ENCODE results near the gene SLIT1. TPM values are rescaled to one million over a fixed set of nuclear protein-coding genes. Genes with fewer than 3 reads are reported as not detected.

SLIT1 gene
- total RNA-seq, 1 donor from 2014 or later, result 0.23 TPM

GRCh38 chr10:97043563-97043855 lies 142.2 kb downstream of the SLIT1 start:
- no peaks in the 10 kb centered on the region for H3K4me1 ChIP-seq (ENCODE audit: insufficient read depth, low read length)
- H3K27me3 ChIP-seq (ENCODE audit: insufficient read depth, low read length), result no peaks in the 10 kb centered on the region
- no peak for DNase-seq (ENCODE audit: low read depth)
- no peaks in the 10 kb centered on the region for H3K9me3 ChIP-seq (ENCODE audit: insufficient read depth, low read depth, low read length)
- H3K36me3 Mint-ChIP-seq (ENCODE audit: low read depth, unreplicated experiment), result no peaks in the 10 kb centered on the region
- TF ChIP-seq CTCF (IDR thresholded peaks at IDR 0.05; ENCODE audit: insufficient read depth, low read depth, low read length) (no peak), EZH2 (IDR thresholded peaks at IDR 0.05; ENCODE audit: insufficient read depth, low read length) (no peak)
- H3K36me3 ChIP-seq (ENCODE audit: insufficient read depth, low read length), result no peaks in the 10 kb centered on the region
- no peak overlapping the region for H3K27ac Mint-ChIP-seq (ENCODE audit: unreplicated experiment)
- H3K4me3 Mint-ChIP-seq (ENCODE audit: unreplicated experiment), result no peak overlapping the region
- H3K27ac ChIP-seq (ENCODE audit: low read depth, low read length), result no peak overlapping the region
- H3K9me3 Mint-ChIP-seq (ENCODE audit: unreplicated experiment), result no peaks in the 10 kb centered on the region
- H4K20me1 ChIP-seq (ENCODE audit: insufficient read depth, low read length), result no peaks in the 10 kb centered on the region
- no peak overlapping the region for H3K4me2 ChIP-seq (ENCODE audit: low read length)
- H3K9ac ChIP-seq (ENCODE audit: low read length), result no peak overlapping the region
- FAIRE-seq, result no peak
- peaks cover 2% of the 10 kb centered on the region for H3K4me1 Mint-ChIP-seq (ENCODE audit: low read depth, unreplicated experiment)
- H3K79me2 ChIP-seq (ENCODE audit: insufficient read depth, low read length), result no peaks in the 10 kb centered on the region
- H3K27me3 Mint-ChIP-seq (ENCODE audit: low read depth, unreplicated experiment), result peaks cover 22% of the 10 kb centered on the region
- no peak overlapping the region for H3K4me3 ChIP-seq (ENCODE audit: insufficient read depth, low read depth, low read length)
- no peak overlapping the region for H2AFZ ChIP-seq (ENCODE audit: low read depth, low read length)

- DNase-seq (ENCODE audit: low read depth) (no peak), FAIRE-seq (no peak)
- no peak overlapping the region for H3K9ac ChIP-seq (ENCODE audit: low read length)
- no peaks in the 10 kb centered on the region for H3K4me1 ChIP-seq (ENCODE audit: insufficient read depth, low read length)
- H2AFZ ChIP-seq (ENCODE audit: low read depth, low read length), result no peak overlapping the region
- Mint-ChIP-seq H3K27me3 (ENCODE audit: low read depth, unreplicated experiment) (peaks cover 27% of the 10 kb centered on the region), H3K27ac (ENCODE audit: unreplicated experiment) (no peak overlapping the region), H3K4me1 (ENCODE audit: low read depth, unreplicated experiment) (peaks cover 2% of the 10 kb centered on the region), H3K36me3 (ENCODE audit: low read depth, unreplicated experiment) (no peaks in the 10 kb centered on the region), H3K4me3 (ENCODE audit: unreplicated experiment) (no peak overlapping the region), H3K9me3 (ENCODE audit: unreplicated experiment) (no peaks in the 10 kb centered on the region)
- H3K27me3 ChIP-seq (ENCODE audit: insufficient read depth, low read length), result no peaks in the 10 kb centered on the region
- H3K27ac ChIP-seq (ENCODE audit: low read depth, low read length), result no peak overlapping the region
- no peaks in the 10 kb centered on the region for H4K20me1 ChIP-seq (ENCODE audit: insufficient read depth, low read length)
- no peak overlapping the region for H3K4me2 ChIP-seq (ENCODE audit: low read length)
- H3K36me3 ChIP-seq (ENCODE audit: insufficient read depth, low read length), result no peaks in the 10 kb centered on the region
- no peaks in the 10 kb centered on the region for H3K79me2 ChIP-seq (ENCODE audit: insufficient read depth, low read length)
- no peak for TF ChIP-seq EZH2 (IDR thresholded peaks at IDR 0.05; ENCODE audit: insufficient read depth, low read length)
- TF ChIP-seq CTCF (IDR thresholded peaks at IDR 0.05; ENCODE audit: insufficient read depth, low read depth, low read length), result no peak
- H3K9me3 ChIP-seq (ENCODE audit: insufficient read depth, low read depth, low read length), result no peaks in the 10 kb centered on the region
- H3K4me3 ChIP-seq (ENCODE audit: insufficient read depth, low read depth, low read length), result no peak overlapping the region
Observed at GRCh38 chr10:97042716-97043562, 142.8 kb downstream of the SLIT1 start.

- Mint-ChIP-seq H3K27me3 (ENCODE audit: low read depth, unreplicated experiment) (peaks cover 26% of the 10 kb centered on the region), H3K27ac (ENCODE audit: unreplicated experiment) (no peak overlapping the region), H3K4me1 (ENCODE audit: low read depth, unreplicated experiment) (peaks cover 2% of the 10 kb centered on the region), H3K9me3 (ENCODE audit: unreplicated experiment) (no peaks in the 10 kb centered on the region), H3K4me3 (ENCODE audit: unreplicated experiment) (no peak overlapping the region), H3K36me3 (ENCODE audit: low read depth, unreplicated experiment) (no peaks in the 10 kb centered on the region)
- no peak overlapping the region for H2AFZ ChIP-seq (ENCODE audit: low read depth, low read length)
- H3K4me3 ChIP-seq (ENCODE audit: insufficient read depth, low read depth, low read length), result no peak overlapping the region
- FAIRE-seq (no peak), DNase-seq (ENCODE audit: low read depth) (no peak)
- no peaks in the 10 kb centered on the region for H4K20me1 ChIP-seq (ENCODE audit: insufficient read depth, low read length)
- no peak overlapping the region for H3K27ac ChIP-seq (ENCODE audit: low read depth, low read length)
- peaks cover 6% of the 10 kb centered on the region for H3K4me1 ChIP-seq (ENCODE audit: insufficient read depth, low read length)
- H3K4me2 ChIP-seq (ENCODE audit: low read length), result no peak overlapping the region
- H3K9ac ChIP-seq (ENCODE audit: low read length), result no peak overlapping the region
- no peaks in the 10 kb centered on the region for H3K36me3 ChIP-seq (ENCODE audit: insufficient read depth, low read length)
- H3K27me3 ChIP-seq (ENCODE audit: insufficient read depth, low read length), result no peaks in the 10 kb centered on the region
- no peaks in the 10 kb centered on the region for H3K79me2 ChIP-seq (ENCODE audit: insufficient read depth, low read length)
- TF ChIP-seq EZH2 (IDR thresholded peaks at IDR 0.05; ENCODE audit: insufficient read depth, low read length) (no peak), CTCF (IDR thresholded peaks at IDR 0.05; ENCODE audit: insufficient read depth, low read depth, low read length) (no peak)
- H3K9me3 ChIP-seq (ENCODE audit: insufficient read depth, low read depth, low read length), result no peaks in the 10 kb centered on the region
Observed at GRCh38 chr10:97042081-97042480, 143.7 kb downstream of the SLIT1 start.
